Esophagus muscularis mucosa (tissue), 4 donors: ENCODE results near the gene CREB3L2. TPM values are rescaled to one million over a fixed set of nuclear protein-coding genes. Genes with fewer than 3 reads are reported as not detected.
A peak's percentile ranks its signal among the peaks of the same experiment; 100 is the strongest.

ENCODE experiments used
- DNase-seq: peaks from one replicate; pipeline ENCODE4 v3.0.0-alpha.2; 2017; ENCODE audit errors: extremely low spot score
- H3K27ac ChIP-seq, 4 donors: fragments of 200-600 bp; sonication (generic); replicated peaks in 1 of 4; 1 replicate in 3 of 4; 2 replicates in 1 of 4; pipeline ENCODE4 v1.5.1; 2016 to 2019; ENCODE audit warnings: mild to moderate bottlenecking in 1 of 4
- H3K27me3 ChIP-seq, 4 donors: fragments of 200-600 bp; sonication (generic); one replicate each; pipeline versions ENCODE4 v1.5.1 to v1.6.0; 2016 to 2019
- H3K36me3 ChIP-seq, 4 donors: fragments of 200-600 bp; sonication (generic); one replicate each; pipeline ENCODE4 v1.5.1; 2016 to 2019
- H3K4me1 ChIP-seq, 4 donors: fragments of 200-600 bp; sonication (generic); one replicate each; pipeline ENCODE4 v1.5.1; 2016 to 2019
- H3K4me3 ChIP-seq, 4 donors: fragments of 200-600 bp; sonication (generic); 1 replicate in 2 of 4; 2 replicates in 2 of 4; pipeline ENCODE4 v1.5.1; 2016 to 2019; ENCODE audit warnings: mild to moderate bottlenecking in 4 of 4, moderate library complexity in 1 of 4
- H3K9me3 ChIP-seq, 4 donors: fragments of 200-600 bp; sonication (generic); 1 replicate in 3 of 4; 2 replicates in 1 of 4; pipeline ENCODE4 v1.5.1; 2016 to 2019
- EP300 ChIP-seq: sonication (generic); formaldehyde crosslinking; IDR thresholded peaks from one replicate; pipeline ENCODE4 v1.6.1; 2017; ENCODE audit warnings: antibody characterized with exemption
- POLR2A ChIP-seq: fragments of 450-650 bp; IDR thresholded peaks from one replicate; pipeline ENCODE4 v1.6.1; 2017; ENCODE audit warnings: antibody characterized with exemption, moderate library complexity, mild to moderate bottlenecking, low read depth
- POLR2AphosphoS5 ChIP-seq, 2 donors: sonication (generic); formaldehyde crosslinking; IDR thresholded peaks; one replicate each; pipeline ENCODE4 v1.6.1; 2017; ENCODE audit warnings: antibody characterized with exemption in 2 of 2
- WGBS: methylation state at CpG from one replicate; pipeline ENCODE4 v1.1.5; 2018; 5-methylcytosine and 5-hydroxymethylcytosine counted together
- intact Hi-C: fragments of 100-400 bp; cut with DNase I; formaldehyde crosslinking; loops from one replicate; pipeline ENCODE4 v1.15.1; 2023
- total RNA-seq, 4 donors: library from RNA; depleted of rRNA; stranded (reverse); fragments of >200 nt; gene quantifications; one replicate each; pipeline versions ENCODE4 v1.1.0 to v1.2.1, GENCODE V29; 2016
- TF ChIP-seq, protein P1 (sequence below), 3 experiments: fragments of 200-600 bp in 2 of 3; fragments of 450-650 bp in 1 of 3; sonication (generic) in 2 of 3; IDR thresholded peaks; one replicate each; pipeline ENCODE4 v1.5.1; 2017 to 2019; ENCODE audit warnings: antibody characterized with exemption in 3 of 3, mild to moderate bottlenecking in 2 of 3, moderate library complexity in 1 of 3

CREB3L2 gene
- total RNA-seq, 4 donors from 2014 or later, result 29.2 to 43.4 (median 37.1) TPM

DNA sequence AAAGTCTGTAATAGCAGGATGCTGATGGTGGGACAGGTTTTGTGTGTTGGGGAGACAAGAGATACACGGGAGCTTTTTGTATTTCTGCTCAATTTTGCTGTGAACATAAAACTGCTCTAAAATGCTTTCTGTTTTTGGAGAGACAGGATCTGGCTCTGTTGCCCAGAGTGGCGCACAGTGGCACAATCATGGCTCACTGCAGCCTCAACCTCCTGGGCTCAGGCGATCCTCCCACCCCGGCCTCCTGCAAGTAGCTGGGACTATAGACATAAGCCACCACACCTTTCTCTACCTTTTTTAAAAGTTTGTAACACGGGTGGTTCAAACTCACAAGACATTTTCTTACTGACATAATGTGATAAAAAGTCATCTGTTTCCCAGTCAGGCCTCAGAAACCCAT is 14.3 kb downstream of the CREB3L2 start:
- Histone ChIP-seq H3K4me1 (peaks cover 73 to 100% (median 100%) of the 10 kb centered on the region in 4 donors), H3K27me3 (no peaks in the 10 kb centered on the region), H3K27ac (peak overlapping the region; percentile 65 to 78 (median 76)), H3K36me3 (no peaks in the 10 kb centered on the region), H3K9me3 (no peaks in the 10 kb centered on the region), H3K4me3 (no peak overlapping the region)
- intact Hi-C loops, result no loop called here
- DNase-seq, result no peak
- TF ChIP-seq POLR2A (no peak), EP300 (no peak), POLR2AphosphoS5 (IDR thresholded peaks at IDR 0.05) (no peak)
- TF ChIP-seq, protein P1, sequence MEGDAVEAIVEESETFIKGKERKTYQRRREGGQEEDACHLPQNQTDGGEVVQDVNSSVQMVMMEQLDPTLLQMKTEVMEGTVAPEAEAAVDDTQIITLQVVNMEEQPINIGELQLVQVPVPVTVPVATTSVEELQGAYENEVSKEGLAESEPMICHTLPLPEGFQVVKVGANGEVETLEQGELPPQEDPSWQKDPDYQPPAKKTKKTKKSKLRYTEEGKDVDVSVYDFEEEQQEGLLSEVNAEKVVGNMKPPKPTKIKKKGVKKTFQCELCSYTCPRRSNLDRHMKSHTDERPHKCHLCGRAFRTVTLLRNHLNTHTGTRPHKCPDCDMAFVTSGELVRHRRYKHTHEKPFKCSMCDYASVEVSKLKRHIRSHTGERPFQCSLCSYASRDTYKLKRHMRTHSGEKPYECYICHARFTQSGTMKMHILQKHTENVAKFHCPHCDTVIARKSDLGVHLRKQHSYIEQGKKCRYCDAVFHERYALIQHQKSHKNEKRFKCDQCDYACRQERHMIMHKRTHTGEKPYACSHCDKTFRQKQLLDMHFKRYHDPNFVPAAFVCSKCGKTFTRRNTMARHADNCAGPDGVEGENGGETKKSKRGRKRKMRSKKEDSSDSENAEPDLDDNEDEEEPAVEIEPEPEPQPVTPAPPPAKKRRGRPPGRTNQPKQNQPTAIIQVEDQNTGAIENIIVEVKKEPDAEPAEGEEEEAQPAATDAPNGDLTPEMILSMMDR (IDR thresholded peaks at IDR 0.05), result no peak
- WGBS, result 87% methylated on average over 5 of the region's 5 CpGs

DNA sequence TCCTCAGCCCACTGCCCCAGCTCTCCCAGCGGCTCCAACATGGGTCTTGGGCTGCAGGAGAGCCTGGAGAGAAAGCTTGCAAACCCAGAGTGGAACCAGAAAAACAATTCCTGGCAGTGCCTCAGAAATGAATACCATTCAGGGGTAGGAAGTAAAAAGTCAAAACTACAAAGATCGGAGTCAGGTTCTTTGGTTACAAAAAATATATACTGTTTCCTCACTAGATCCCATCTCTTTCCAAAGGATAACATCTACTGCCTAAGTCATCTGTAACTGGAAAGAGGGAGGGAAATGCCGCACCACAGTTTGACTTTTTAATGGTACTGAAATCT is 14.9 kb downstream of the CREB3L2 start:
- WGBS, result 69% methylated on average over 3 of the region's 3 CpGs
- no peak for DNase-seq
- Histone ChIP-seq H3K27ac (peak overlapping the region; percentile 65 to 78 (median 76)), H3K36me3 (no peaks in the 10 kb centered on the region), H3K9me3 (no peaks in the 10 kb centered on the region), H3K4me1 (peaks cover 67 to 100% (median 100%) of the 10 kb centered on the region in 4 donors), H3K27me3 (no peaks in the 10 kb centered on the region), H3K4me3 (no peak overlapping the region)
- TF ChIP-seq POLR2A (no peak), POLR2AphosphoS5 (IDR thresholded peaks at IDR 0.05) (no peak), EP300 (no peak)
- TF ChIP-seq, protein P1 (IDR thresholded peaks at IDR 0.05), result no peak
- intact Hi-C loops, result no loop called here

DNA sequence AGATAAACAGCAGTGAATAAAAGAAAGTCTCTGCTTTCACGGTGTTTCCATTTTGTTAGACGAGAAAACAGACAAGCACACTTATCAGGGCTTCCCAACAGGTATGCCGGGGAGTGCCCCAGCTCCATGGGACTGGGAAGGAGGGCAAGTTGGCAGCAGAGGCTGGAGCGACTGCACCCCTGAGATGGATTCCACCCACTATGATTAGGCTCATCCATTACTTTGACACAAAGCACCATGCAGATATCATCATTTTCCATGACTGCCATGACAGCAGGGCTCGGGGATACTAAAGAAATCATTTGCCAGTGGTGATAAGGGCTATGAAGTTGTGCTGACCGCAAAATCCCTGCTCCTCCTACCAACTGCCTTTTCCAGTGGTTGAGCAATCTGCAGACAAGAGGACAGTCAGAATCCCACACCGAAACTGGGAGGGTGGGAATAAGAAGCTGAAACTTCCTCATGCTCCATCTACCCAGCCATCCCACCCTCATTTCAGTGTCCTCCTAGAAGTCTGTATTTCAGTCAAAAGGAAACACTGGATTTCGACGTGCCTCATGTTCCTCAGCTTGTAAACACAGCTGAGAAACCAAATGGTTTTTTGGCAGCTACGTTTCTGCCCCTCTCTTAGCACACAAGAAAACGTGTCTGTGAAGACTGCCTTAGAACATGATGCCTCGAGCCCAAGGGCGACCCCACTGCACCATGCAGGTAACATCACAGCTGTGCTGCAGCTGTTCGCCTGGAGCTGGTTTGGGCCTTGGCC is 15.5 kb downstream of the CREB3L2 start:
- H3K27me3 ChIP-seq, result no peaks in the 10 kb centered on the region
- intact Hi-C loops, result no loop called here
- no peaks in the 10 kb centered on the region for H3K36me3 ChIP-seq
- TF ChIP-seq POLR2AphosphoS5 (IDR thresholded peaks at IDR 0.05), result peak; percentile 10 to 43
- TF ChIP-seq, protein P1 (IDR thresholded peaks at IDR 0.05), result no peak
- 59% methylated on average over 13 of the region's 14 CpGs for WGBS
- peak overlapping the region; percentile 65 to 78 (median 76) for H3K27ac ChIP-seq
- no peak for DNase-seq
- H3K9me3 ChIP-seq, result no peaks in the 10 kb centered on the region
- H3K4me1 ChIP-seq, result peaks cover 66 to 100% (median 100%) of the 10 kb centered on the region in 4 donors
- H3K4me3 ChIP-seq, result no peak overlapping the region

DNA sequence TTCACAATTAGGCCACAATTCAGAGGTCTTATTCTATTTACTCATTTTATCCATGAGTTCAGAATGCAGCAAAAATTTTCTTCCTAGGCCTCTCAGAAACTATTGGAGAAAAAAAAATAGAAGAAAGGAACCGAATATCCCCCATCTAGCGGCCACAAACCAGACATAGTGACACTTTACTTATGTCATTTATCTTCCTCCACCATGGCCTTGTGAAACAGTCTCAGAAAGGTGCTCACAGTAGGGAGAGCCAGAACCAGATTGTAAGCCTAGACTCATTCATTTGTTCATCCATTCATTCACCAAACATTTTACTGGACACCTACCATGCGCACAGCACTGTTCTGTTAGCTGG is 16.0 kb downstream of the CREB3L2 start:
- TF ChIP-seq, protein P1 (IDR thresholded peaks at IDR 0.05), result no peak
- no peak for TF ChIP-seq EP300
- no peak for TF ChIP-seq POLR2AphosphoS5 (IDR thresholded peaks at IDR 0.05)
- TF ChIP-seq POLR2A, result no peak
- Histone ChIP-seq H3K9me3 (no peaks in the 10 kb centered on the region), H3K27ac (peak overlapping the region; percentile 65 to 78 (median 76)), H3K4me3 (no peak overlapping the region), H3K27me3 (no peaks in the 10 kb centered on the region), H3K4me1 (peaks cover 66 to 100% (median 100%) of the 10 kb centered on the region in 4 donors), H3K36me3 (no peaks in the 10 kb centered on the region)
- WGBS, result 86% methylated on average over 3 of the region's 3 CpGs
- intact Hi-C loops, result no loop called here
- DNase-seq, result no peak
